IMR-90 (cell line): ENCODE measurements around the gene TMC3. TPM values are rescaled to one million over a fixed set of nuclear protein-coding genes. Genes with fewer than 3 reads are reported as not detected.

ENCODE experiments used
- ATAC-seq: fragments of 200-7000 bp; cut with Tn5 transposase; 2 replicates; pipeline ENCODE4 v1.9.1; 2020; ENCODE audit warnings: low read depth, mild to moderate bottlenecking, moderate library complexity
- BruUV-seq: library from RNA; stranded (reverse); fragments of 400-500 nt; replicated peaks from 2 replicates; lab custom pipeline; 2021; lab: Mats Ljungman, UMichigan
- CTCF ChIA-PET: fragments of 300-600 bp; formaldehyde crosslinking; extraction: SDS; loops from one replicate; lab custom pipeline; 2021; ENCODE audit warnings: antibody characterized with exemption; lab: Yijun Ruan, JAX
- POLR2A ChIA-PET: fragments of 300-600 bp; sonication (Branson Sonifier 250); formaldehyde crosslinking; loops from one replicate; lab custom pipeline; 2022; ENCODE audit warnings: antibody characterized with exemption; ENCODE audit not compliant: unreplicated experiment; lab: Charles Lee
- DNase-seq: peaks from one replicate; pipeline ENCODE4 v3.0.0; 2013
- H2AFZ ChIP-seq: replicated peaks from 2 replicates; pipeline ENCODE3; 2013; ENCODE audit warnings: low read length, mild to moderate bottlenecking; ENCODE audit not compliant: poor library complexity
- H2AK5ac ChIP-seq: 2 replicates; pipeline ENCODE4 v1.6.1; 2013; ENCODE audit warnings: low read depth, low read length, inconsistent platforms
- H2AK9ac ChIP-seq: replicated peaks from 2 replicates; pipeline ENCODE3; 2013; ENCODE audit warnings: mild to moderate bottlenecking, low read depth, low read length, moderate library complexity; ENCODE audit not compliant: poor library complexity
- H2BK120ac ChIP-seq: 2 replicates; pipeline ENCODE4 v1.6.1; 2013; ENCODE audit warnings: low read depth, low read length, inconsistent platforms
- H2BK15ac ChIP-seq: 3 replicates; pipeline ENCODE4 v1.6.1; 2013; ENCODE audit warnings: low read depth, low read length, inconsistent platforms
- H2BK20ac ChIP-seq: 2 replicates; pipeline ENCODE4 v1.6.1; 2013; ENCODE audit warnings: low read depth, mild to moderate bottlenecking, inconsistent platforms, low read length, moderate library complexity
- H2BK5ac ChIP-seq: 2 replicates; pipeline ENCODE4 v1.6.1; 2013; ENCODE audit warnings: mild to moderate bottlenecking, low read depth, low read length, inconsistent platforms; ENCODE audit not compliant: poor library complexity, severe bottlenecking
- H3K14ac ChIP-seq: replicated peaks from 2 replicates; pipeline ENCODE4 v1.6.1; 2013; ENCODE audit warnings: low read depth, low read length, inconsistent platforms
- H3K18ac ChIP-seq: 2 replicates; pipeline ENCODE4 v1.6.1; 2013; ENCODE audit warnings: low read depth, low read length, control low read depth
- H3K23ac ChIP-seq: 2 replicates; pipeline ENCODE4 v1.6.1; 2013; ENCODE audit warnings: low read depth, low read length, inconsistent platforms
- H3K27ac ChIP-seq: 2 replicates; pipeline ENCODE4 v1.5.1; 2013; ENCODE audit warnings: mild to moderate bottlenecking, control low read depth, low read length; ENCODE audit not compliant: insufficient read depth
- H3K27me3 ChIP-seq: 2 replicates; pipeline ENCODE4 v1.6.1; 2013; ENCODE audit warnings: low read length; ENCODE audit not compliant: control insufficient read depth, insufficient read depth
- H3K36me3 ChIP-seq: 2 replicates; pipeline ENCODE4 v1.6.1; 2013; ENCODE audit warnings: low read length, mixed read lengths; ENCODE audit not compliant: control insufficient read depth, insufficient read depth
- H3K4ac ChIP-seq: 2 replicates; pipeline ENCODE4 v1.6.1; 2013; ENCODE audit warnings: low read depth, low read length, inconsistent platforms
- H3K4me1 ChIP-seq: 2 replicates; pipeline ENCODE4 v1.6.1; 2013; ENCODE audit warnings: low read length, mixed read lengths; ENCODE audit not compliant: control insufficient read depth, insufficient read depth
- H3K4me2 ChIP-seq: 2 replicates; pipeline ENCODE4 v1.6.1; 2013; ENCODE audit warnings: low read depth, mild to moderate bottlenecking, control low read depth, low read length, moderate library complexity
- H3K4me3 ChIP-seq: 2 replicates; pipeline ENCODE4 v1.5.1; 2013; ENCODE audit warnings: low read depth, mild to moderate bottlenecking, control low read depth, low read length, moderate library complexity; ENCODE audit not compliant: insufficient read depth
- H3K56ac ChIP-seq: 2 replicates; pipeline ENCODE4 v1.6.1; 2013; ENCODE audit warnings: low read length, inconsistent platforms; ENCODE audit not compliant: insufficient read depth; ENCODE audit errors: extremely low read depth
- H3K79me1 ChIP-seq, 2 experiments: 2 replicates each; pipeline ENCODE4 v1.6.1; 2013; ENCODE audit warnings: low read length in 2 of 2, inconsistent platforms in 1 of 2, low read depth in 1 of 2
- H3K9ac ChIP-seq: 2 replicates; pipeline ENCODE4 v1.6.1; 2013; ENCODE audit warnings: low read depth, low read length, control low read depth
- H3K9me1 ChIP-seq: 2 replicates; pipeline ENCODE4 v1.6.1; 2013; ENCODE audit warnings: low read length, inconsistent platforms; ENCODE audit not compliant: insufficient read depth
- H3K9me3 ChIP-seq: 2 replicates; pipeline ENCODE4 v1.6.1; 2013; ENCODE audit warnings: low read length; ENCODE audit not compliant: control insufficient read depth, insufficient read depth
- H4K20me1 ChIP-seq: 2 replicates; pipeline ENCODE4 v1.6.1; 2013; ENCODE audit warnings: low read length, inconsistent platforms; ENCODE audit not compliant: insufficient read depth
- H4K5ac ChIP-seq: 2 replicates; pipeline ENCODE4 v1.6.1; 2013; ENCODE audit warnings: mild to moderate bottlenecking, low read depth, low read length, control low read depth
- H4K8ac ChIP-seq, 2 experiments: 2 replicates each; pipeline ENCODE4 v1.6.1; 2013; ENCODE audit warnings: low read depth in 2 of 2, low read length in 2 of 2, control low read depth in 1 of 2, inconsistent platforms in 1 of 2
- H4K91ac ChIP-seq: 2 replicates; pipeline ENCODE4 v1.6.1; 2013; ENCODE audit warnings: low read depth, low read length, inconsistent platforms; ENCODE audit not compliant: insufficient read depth
- BHLHE40 ChIP-seq: fragments of 150-350 bp; IDR thresholded peaks from 2 replicates; pipeline ENCODE4 v1.6.1; 2016; ENCODE audit warnings: mild to moderate bottlenecking, low read depth, low read length
- CEBPB ChIP-seq: IDR thresholded peaks from 2 replicates; pipeline ENCODE4 v1.6.1; 2012; ENCODE audit warnings: low read depth, low read length, improper control_type of control experiment
- CHD1 ChIP-seq: IDR thresholded peaks from 2 replicates; pipeline ENCODE4 v1.6.1; 2012; ENCODE audit warnings: low read depth, low read length, improper control_type of control experiment
- CTCF ChIP-seq: conservative IDR thresholded peaks from 2 replicates; pipeline ENCODE4 v1.5.1; 2012; ENCODE audit warnings: mild to moderate bottlenecking, low read depth, low read length, improper control_type of control experiment
- FOS ChIP-seq: fragments of 150-350 bp; IDR thresholded peaks from 2 replicates; pipeline ENCODE4 v1.6.1; 2016; ENCODE audit warnings: low read depth, low read length
- MAFK ChIP-seq: IDR thresholded peaks from 2 replicates; pipeline ENCODE4 v1.6.1; 2012; ENCODE audit warnings: low read depth, low read length, improper control_type of control experiment
- MAZ ChIP-seq: IDR thresholded peaks from 2 replicates; pipeline ENCODE4 v1.6.1; 2012; ENCODE audit warnings: low read depth, mild to moderate bottlenecking, low read length, improper control_type of control experiment, moderate library complexity, borderline replicate concordance
- MXI1 ChIP-seq: IDR thresholded peaks from 2 replicates; pipeline ENCODE4 v1.6.1; 2012; ENCODE audit warnings: low read depth, mild to moderate bottlenecking, low read length, moderate library complexity, borderline replicate concordance
- NFE2L2 ChIP-seq: fragments of 150-350 bp; IDR thresholded peaks from 2 replicates; pipeline ENCODE4 v1.6.1; 2016; ENCODE audit warnings: low read depth, mild to moderate bottlenecking, low read length
- POLR2A ChIP-seq: IDR thresholded peaks from 2 replicates; pipeline ENCODE4 v1.6.1; 2012; ENCODE audit warnings: mild to moderate bottlenecking, low read depth, low read length
- RAD21 ChIP-seq: IDR thresholded peaks from 2 replicates; pipeline ENCODE4 v1.6.1; 2012; ENCODE audit warnings: low read length, improper control_type of control experiment
- RCOR1 ChIP-seq: IDR thresholded peaks from 2 replicates; pipeline ENCODE4 v1.6.1; 2012; ENCODE audit warnings: mild to moderate bottlenecking, low read length, improper control_type of control experiment; ENCODE audit not compliant: insufficient replicate concordance
- RFX5 ChIP-seq: IDR thresholded peaks from 2 replicates; pipeline ENCODE4 v1.8.0; 2012; ENCODE audit warnings: low read depth, mild to moderate bottlenecking, low read length, moderate library complexity
- SMC3 ChIP-seq: fragments of 150-350 bp; IDR thresholded peaks from 2 replicates; pipeline ENCODE4 v1.6.1; 2016; ENCODE audit warnings: low read depth, mild to moderate bottlenecking, antibody characterized with exemption, low read length, moderate library complexity
- USF2 ChIP-seq: fragments of 150-350 bp; IDR thresholded peaks from 2 replicates; pipeline ENCODE4 v1.6.1; 2017; ENCODE audit warnings: mild to moderate bottlenecking, antibody characterized with exemption, low read length, low read depth
- WGBS, 2 experiments: methylation state at CpG; one replicate each; pipeline versions ENCODE4 v1.1.5 to v1.1.7; 2013; ENCODE audit warnings: missing lambda C conversion rate in 2 of 2; ENCODE audit not compliant: insufficient read length in 1 of 2; ENCODE audit errors: extremely low coverage in 2 of 2; 5-methylcytosine and 5-hydroxymethylcytosine counted together
- dilution Hi-C: fragments of 300-500 bp; cut with HindIII; formaldehyde crosslinking; loops from one replicate; pipeline ENCODE4 v1.14.3; 2018; ENCODE audit warnings: low sequenced_read_pairs; ENCODE audit not compliant: unreplicated experiment
- in situ Hi-C: fragments of 300-500 bp; cut with MboI; formaldehyde crosslinking; loops from 3 replicates; pipeline ENCODE4 v1.14.3; 2019; ENCODE audit warnings: low sequenced_read_pairs, inconsistent platforms, mixed read lengths
- intact Hi-C: fragments of 100-400 bp; cut with micrococcal nuclease; formaldehyde crosslinking; loops from 2 replicates; pipeline ENCODE4 v1.10.0; 2022
- polyA plus RNA-seq, 3 experiments: library from polyadenylated mRNA; depleted of rRNA; stranded (reverse); fragments of >200 nt; gene quantifications; 2 replicates each; pipeline ENCODE4 v1.2.3, GENCODE V29; 2012; ENCODE audit warnings: low replicate concordance in 1 of 3
- total RNA-seq: library from RNA; depleted of rRNA; stranded (reverse); fragments of >200 nt; gene quantifications from 2 replicates; pipeline ENCODE4 v1.2.3, GENCODE V29; 2012
- TF ChIP-seq, protein P1 (sequence below): fragments of 150-350 bp; IDR thresholded peaks from 2 replicates; pipeline ENCODE4 v1.6.1; 2016; ENCODE audit warnings: low read depth, mild to moderate bottlenecking, low read length, moderate library complexity, borderline replicate concordance

The TMC3 gene
- total and polyA plus RNA-seq, 2 of the 4 experiments (the other 2 are of a cell fraction): not detected

DNA sequence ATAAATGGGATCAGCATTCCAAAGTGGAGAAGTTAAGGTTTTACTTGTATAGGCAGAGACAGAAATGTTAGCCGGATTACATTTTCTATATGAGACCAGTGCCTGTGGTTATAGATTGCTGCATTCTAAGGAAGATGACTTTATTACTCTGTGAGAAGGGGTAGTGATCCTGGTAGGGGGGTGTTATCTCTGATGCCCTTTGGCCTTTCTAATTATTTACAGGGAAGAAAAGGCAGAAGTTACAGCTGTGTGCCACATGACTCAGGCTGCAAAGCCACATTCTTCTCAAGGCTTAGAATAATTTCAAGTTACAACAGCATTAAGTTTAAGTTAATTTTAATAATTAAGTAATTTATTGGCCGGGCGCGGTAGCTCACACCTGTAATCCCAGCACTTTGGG lies 2.2 kb upstream of the TMC3 start:
- H3K56ac ChIP-seq: no peak overlapping the region
- TF ChIP-seq FOS: no peak
- no peak for TF ChIP-seq MXI1
- no peak for TF ChIP-seq RFX5
- TF ChIP-seq USF2: no peak
- no peak for TF ChIP-seq CTCF
- no peak for TF ChIP-seq BHLHE40
- TF ChIP-seq, protein P1, sequence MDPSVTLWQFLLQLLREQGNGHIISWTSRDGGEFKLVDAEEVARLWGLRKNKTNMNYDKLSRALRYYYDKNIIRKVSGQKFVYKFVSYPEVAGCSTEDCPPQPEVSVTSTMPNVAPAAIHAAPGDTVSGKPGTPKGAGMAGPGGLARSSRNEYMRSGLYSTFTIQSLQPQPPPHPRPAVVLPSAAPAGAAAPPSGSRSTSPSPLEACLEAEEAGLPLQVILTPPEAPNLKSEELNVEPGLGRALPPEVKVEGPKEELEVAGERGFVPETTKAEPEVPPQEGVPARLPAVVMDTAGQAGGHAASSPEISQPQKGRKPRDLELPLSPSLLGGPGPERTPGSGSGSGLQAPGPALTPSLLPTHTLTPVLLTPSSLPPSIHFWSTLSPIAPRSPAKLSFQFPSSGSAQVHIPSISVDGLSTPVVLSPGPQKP: no peak
- TF ChIP-seq NFE2L2: no peak
- TF ChIP-seq MAZ: no peak
- no peak for TF ChIP-seq POLR2A
- no peak for TF ChIP-seq RCOR1
- no peak for TF ChIP-seq SMC3
- TF ChIP-seq CEBPB: no peak
- no peak for TF ChIP-seq CHD1
- no peak for TF ChIP-seq MAFK
- TF ChIP-seq RAD21: no peak
- no peaks in the 10 kb centered on the region for H3K9me3 ChIP-seq
- no peak overlapping the region for H3K14ac ChIP-seq
- no TSS peak for BruUV-seq
- in situ Hi-C loops (no loop called here), intact Hi-C loops (no loop called here), dilution Hi-C loops (no loop called here)
- H3K27ac ChIP-seq: no peak overlapping the region
- no peak overlapping the region for H3K23ac ChIP-seq
- H3K27me3 ChIP-seq: peaks cover 12% of the 10 kb centered on the region
- no peak overlapping the region for H4K8ac ChIP-seq
- no peak overlapping the region for H2BK5ac ChIP-seq
- no peak overlapping the region for H2AK9ac ChIP-seq
- H3K36me3 ChIP-seq: no peaks in the 10 kb centered on the region
- no peak for ATAC-seq
- H4K20me1 ChIP-seq: no peaks in the 10 kb centered on the region
- ChIA-PET CTCF (no interaction called here), POLR2A (no interaction called here)
- no peak overlapping the region for H4K5ac ChIP-seq
- no peak overlapping the region for H4K91ac ChIP-seq
- no peak for DNase-seq
- 80% methylated on average over 1 of the region's 4 CpGs; no CpG with 5 or more reads in 1 of the 2 experiments for WGBS, 2 experiments
- no peak overlapping the region for H3K18ac ChIP-seq
- H3K4me2 ChIP-seq: no peak overlapping the region
- no peak overlapping the region for H3K4ac ChIP-seq
- no peak overlapping the region for H3K9ac ChIP-seq
- H3K9me1 ChIP-seq: no peaks in the 10 kb centered on the region
- no peak overlapping the region for H2AK5ac ChIP-seq
- no peaks in the 10 kb centered on the region for H3K4me1 ChIP-seq
- H3K79me1 ChIP-seq: no peaks in the 10 kb centered on the region
- no peak overlapping the region for H3K4me3 ChIP-seq
- no peak overlapping the region for H2AFZ ChIP-seq
- no peak overlapping the region for H2BK120ac ChIP-seq
- H2BK20ac ChIP-seq: no peak overlapping the region
- H2BK15ac ChIP-seq: no peak overlapping the region
